Caco-2 (cell line): ENCODE measurements around the gene TSFM. TPM values are rescaled to one million over a fixed set of nuclear protein-coding genes. Genes with fewer than 3 reads are reported as not detected.

Experiments used
- BruUV-seq: library from RNA; stranded (reverse); fragments of 400-500 nt; replicated peaks from 2 replicates; lab custom pipeline; 2021; lab: Mats Ljungman, UMichigan
- CTCF ChIA-PET: fragments of 300-600 bp; sonication (Branson Sonifier 250); formaldehyde crosslinking; loops from one replicate; lab custom pipeline; 2022; ENCODE audit warnings: antibody characterized with exemption; lab: Charles Lee
- POLR2A ChIA-PET: fragments of 300-600 bp; sonication (Branson Sonifier 250); formaldehyde crosslinking; loops from one replicate; lab custom pipeline; 2022; ENCODE audit warnings: antibody characterized with exemption; lab: Charles Lee
- DNase-seq, 2 experiments: peaks; one replicate each; pipeline versions ENCODE4 v3.0.0 to v3.0.0-alpha.2; 2020 to 2022
- H3K27me3 ChIP-seq: replicated peaks from 2 replicates; pipeline ENCODE4 v1.6.0; 2011; ENCODE audit warnings: low read length; ENCODE audit not compliant: control insufficient read depth, insufficient read depth
- H3K36me3 ChIP-seq: 2 replicates; pipeline ENCODE4 v1.5.1; 2011; ENCODE audit warnings: low read length; ENCODE audit not compliant: control insufficient read depth, insufficient read depth
- H3K4me1 ChIP-seq: fragments of 250-450 bp; sonication (Bioruptor Pico); 2 replicates; pipeline ENCODE4 v1.5.1; 2020; ENCODE audit warnings: mild to moderate bottlenecking
- H3K4me3 ChIP-seq: 2 replicates; pipeline ENCODE4 v1.5.1; 2011; ENCODE audit warnings: low read depth, mild to moderate bottlenecking, control low read depth, low read length
- H3K9me3 ChIP-seq: fragments of 250-450 bp; sonication (Bioruptor Pico); 2 replicates; pipeline ENCODE4 v1.5.1; 2020; ENCODE audit warnings: mild to moderate bottlenecking, moderate library complexity
- H3K27ac Mint-ChIP-seq: one replicate; pipeline ENCODE4 v1.8.0; 2022; ENCODE audit warnings: mixed read lengths; ENCODE audit not compliant: unreplicated experiment
- H3K27me3 Mint-ChIP-seq: one replicate; pipeline ENCODE4 v1.8.0; 2022; ENCODE audit warnings: mixed read lengths; ENCODE audit not compliant: insufficient read depth, unreplicated experiment
- H3K36me3 Mint-ChIP-seq: one replicate; pipeline ENCODE4 v1.8.0; 2022; ENCODE audit warnings: mild to moderate bottlenecking, mixed read lengths; ENCODE audit not compliant: insufficient read depth, unreplicated experiment
- H3K4me1 Mint-ChIP-seq: one replicate; pipeline ENCODE4 v1.8.0; 2022; ENCODE audit warnings: low read depth, mixed read lengths; ENCODE audit not compliant: unreplicated experiment
- H3K4me3 Mint-ChIP-seq: one replicate; pipeline ENCODE4 v1.8.0; 2022; ENCODE audit warnings: mild to moderate bottlenecking, moderate library complexity, mixed read lengths; ENCODE audit not compliant: unreplicated experiment
- H3K9me3 Mint-ChIP-seq: one replicate; pipeline ENCODE4 v1.8.0; 2022; ENCODE audit warnings: mixed read lengths; ENCODE audit not compliant: unreplicated experiment
- CTCF ChIP-seq, 2 experiments: fragments of 200-600 bp in 1 of 2; IDR thresholded peaks; 1 replicate in 1 of 2; 2 replicates in 1 of 2; pipeline versions ENCODE4 v1.5.1 to v1.8.0; 2011 to 2022; ENCODE audit warnings: antibody characterized with exemption in 1 of 2, control low read depth in 1 of 2, inconsistent platforms in 1 of 2, low read depth in 1 of 2, low read length in 1 of 2, mild to moderate bottlenecking in 1 of 2, moderate library complexity in 1 of 2; ENCODE audit not compliant: insufficient read depth in 1 of 2, severe bottlenecking in 1 of 2, unreplicated experiment in 1 of 2
- intact Hi-C: fragments of 100-400 bp; cut with micrococcal nuclease; formaldehyde crosslinking; loops from one replicate; pipeline ENCODE4 v1.10.0; 2022; ENCODE audit not compliant: unreplicated experiment
- total RNA-seq: library from RNA; stranded (reverse); gene quantifications from 2 replicates; pipeline ENCODE4 v1.2.3, GENCODE V29; 2022

TSFM gene
- total RNA-seq, 1 experiment from 2014 or later = 57.5 TPM

GRCh38 chr12:57740656-57741412, 41.8 kb upstream of the TSFM start:
- DNase-seq = no peak

GRCh38 chr12:57741413-57741789, 41.2 kb upstream of the TSFM start:
- Histone ChIP-seq H3K4me1 (peaks cover 21% of the 10 kb centered on the region), H3K36me3 (no peaks in the 10 kb centered on the region), H3K27me3 (peaks cover 4% of the 10 kb centered on the region), H3K4me3 (no peak overlapping the region), H3K9me3 (no peaks in the 10 kb centered on the region)
- H3K27me3 Mint-ChIP-seq = peaks cover 20% of the 10 kb centered on the region
- no peak for DNase-seq
- H3K4me3 Mint-ChIP-seq = no peak overlapping the region
- ChIA-PET POLR2A (no interaction called here), CTCF (interaction anchor here (0.8 to 1.4 kb wide), 2 partner anchors 15 to 158 kb away, joined by 3 to 4 read pairs; no protein-coding TSS in a partner anchor)
- no TSS peak for BruUV-seq
- intact Hi-C loops = no loop called here
- no peaks in the 10 kb centered on the region for H3K9me3 Mint-ChIP-seq
- H3K36me3 Mint-ChIP-seq = peaks cover 25% of the 10 kb centered on the region
- peaks cover 24% of the 10 kb centered on the region for H3K4me1 Mint-ChIP-seq
- no peak overlapping the region for H3K27ac Mint-ChIP-seq
- no peak for TF ChIP-seq CTCF (IDR thresholded peaks at IDR 0.05; ENCODE audit: insufficient read depth in 1 of 2, low read depth in 1 of 2, low read length in 1 of 2, severe bottlenecking in 1 of 2, unreplicated experiment in 1 of 2)

More at GRCh38 chr12:57740656-57741412, 41.8 kb upstream of the TSFM start:
- Mint-ChIP-seq H3K9me3 (no peaks in the 10 kb centered on the region), H3K27me3 (peaks cover 22% of the 10 kb centered on the region), H3K4me1 (peaks cover 21% of the 10 kb centered on the region), H3K4me3 (no peak overlapping the region), H3K27ac (no peak overlapping the region), H3K36me3 (peaks cover 19% of the 10 kb centered on the region)
- ChIA-PET POLR2A (no interaction called here), CTCF (no interaction called here)
- intact Hi-C loops = no loop called here
- TF ChIP-seq CTCF (IDR thresholded peaks at IDR 0.05; ENCODE audit: insufficient read depth in 1 of 2, low read depth in 1 of 2, low read length in 1 of 2, severe bottlenecking in 1 of 2, unreplicated experiment in 1 of 2) = no peak
- no peak overlapping the region for H3K4me3 ChIP-seq
- no peaks in the 10 kb centered on the region for H3K36me3 ChIP-seq
- H3K4me1 ChIP-seq = peaks cover 16% of the 10 kb centered on the region
- no TSS peak for BruUV-seq
- no peaks in the 10 kb centered on the region for H3K9me3 ChIP-seq
- peaks cover 4% of the 10 kb centered on the region for H3K27me3 ChIP-seq

GRCh38 chr12:57741844-57742738, 40.5 kb upstream of the TSFM start:
- BruUV-seq = no TSS peak
- POLR2A ChIA-PET = no interaction called here
- DNase-seq = peak in 1 of 2 experiments; percentile 33
- H3K9me3 ChIP-seq = no peaks in the 10 kb centered on the region
- Mint-ChIP-seq H3K36me3 (peaks cover 32% of the 10 kb centered on the region), H3K4me1 (peaks cover 19% of the 10 kb centered on the region), H3K27ac (no peak overlapping the region), H3K27me3 (peaks cover 14% of the 10 kb centered on the region), H3K4me3 (no peak overlapping the region), H3K9me3 (no peaks in the 10 kb centered on the region)
- peaks cover 14% of the 10 kb centered on the region for H3K4me1 ChIP-seq
- peak in 1 of 2 experiments; percentile 26 for TF ChIP-seq CTCF (IDR thresholded peaks at IDR 0.05; ENCODE audit: insufficient read depth in 1 of 2, low read depth in 1 of 2, low read length in 1 of 2, severe bottlenecking in 1 of 2, unreplicated experiment in 1 of 2)
- peaks cover 2% of the 10 kb centered on the region for H3K27me3 ChIP-seq
- no peak overlapping the region for H3K4me3 ChIP-seq
- intact Hi-C loops = no loop called here
- CTCF ChIA-PET = interaction anchor here (0.8 to 1.4 kb wide), 2 partner anchors 16 to 159 kb away, joined by 3 to 4 read pairs; no protein-coding TSS in a partner anchor
- no peaks in the 10 kb centered on the region for H3K36me3 ChIP-seq
